HG03025 (cell line): ENCODE measurements around the gene PLA2G4A.

Experiments
- ATAC-seq: cut with Tn5 transposase; IDR thresholded peaks from one replicate; pipeline ENCODE4 v1.9.1; 2021; ENCODE audit warnings: mild to moderate bottlenecking, moderate library complexity; ENCODE audit not compliant: unreplicated experiment, low FRiP score

Gene PLA2G4A

DNA sequence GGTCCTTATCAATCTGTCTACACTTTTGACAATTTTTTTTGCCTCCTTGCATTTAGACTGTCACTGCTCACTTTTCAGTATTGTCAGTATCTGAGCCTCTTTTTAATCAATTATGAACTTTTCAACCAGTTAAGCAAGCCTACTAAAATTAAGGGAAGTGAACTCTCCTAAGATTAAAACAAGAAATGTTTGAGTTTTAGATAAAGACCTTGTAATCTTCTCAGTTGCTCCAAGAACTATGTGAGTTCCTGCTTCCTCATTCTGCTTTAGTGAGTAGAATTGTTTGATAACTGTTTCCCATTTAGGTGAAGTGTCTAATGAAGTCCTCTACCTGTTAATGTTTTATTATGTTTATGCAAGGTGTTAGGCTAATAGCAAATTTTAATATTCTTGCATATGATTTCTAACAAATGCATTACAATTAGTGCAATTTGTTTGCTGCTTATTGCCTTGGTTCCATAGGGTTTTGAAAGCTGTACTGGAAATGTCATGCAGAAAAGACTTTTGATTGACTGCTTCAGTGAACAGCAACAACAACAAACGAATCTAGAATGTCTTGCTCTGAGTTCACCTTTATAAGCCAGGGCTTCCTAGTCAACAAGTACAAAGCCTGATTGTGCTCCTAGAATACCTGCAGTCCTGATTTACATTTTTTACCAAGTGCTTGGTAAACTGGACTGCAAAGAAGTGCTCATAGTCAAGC is 40.9 kb downstream of the PLA2G4A start:
- peak; percentile 41 for ATAC-seq

DNA sequence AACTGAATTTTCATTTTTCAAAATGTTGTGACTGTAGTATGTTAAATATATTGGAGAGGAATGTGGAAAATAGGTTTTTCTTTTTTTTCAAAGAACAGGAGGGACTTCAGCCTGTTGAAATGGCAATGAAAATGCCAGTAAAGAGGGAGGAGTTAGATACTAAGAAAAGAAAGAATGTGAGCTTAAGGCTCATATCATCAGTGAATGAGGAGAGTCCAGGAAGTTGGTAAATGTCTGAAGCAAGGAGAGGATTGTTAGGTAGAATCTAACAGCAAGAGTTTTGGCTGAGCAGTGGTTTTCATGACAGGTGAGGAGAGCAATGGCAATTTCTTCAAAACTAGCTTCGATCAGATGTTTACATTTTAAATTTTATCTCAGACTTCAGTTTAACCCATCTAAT is 43.0 kb downstream of the PLA2G4A start:
- ATAC-seq: no peak

DNA sequence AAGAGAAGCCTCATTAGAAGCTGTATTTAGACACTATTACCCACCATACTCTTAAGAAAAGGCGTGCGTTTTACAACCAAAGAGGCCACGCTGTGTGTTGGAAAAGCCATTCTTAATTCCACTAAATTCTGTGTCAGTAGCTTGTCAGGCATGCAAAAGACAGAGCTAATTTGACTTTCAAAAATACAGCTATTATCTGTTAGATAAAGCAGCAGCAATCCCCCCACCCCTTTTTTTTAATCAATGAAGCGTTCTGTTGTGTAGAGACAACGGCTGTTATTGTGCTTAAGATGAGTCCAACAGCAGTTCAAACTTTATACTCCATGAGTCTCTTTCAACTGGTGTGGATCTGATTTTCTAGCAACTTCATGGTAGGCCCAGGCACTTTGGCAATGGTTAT is 43.5 kb downstream of the PLA2G4A start:
- no peak for ATAC-seq

DNA sequence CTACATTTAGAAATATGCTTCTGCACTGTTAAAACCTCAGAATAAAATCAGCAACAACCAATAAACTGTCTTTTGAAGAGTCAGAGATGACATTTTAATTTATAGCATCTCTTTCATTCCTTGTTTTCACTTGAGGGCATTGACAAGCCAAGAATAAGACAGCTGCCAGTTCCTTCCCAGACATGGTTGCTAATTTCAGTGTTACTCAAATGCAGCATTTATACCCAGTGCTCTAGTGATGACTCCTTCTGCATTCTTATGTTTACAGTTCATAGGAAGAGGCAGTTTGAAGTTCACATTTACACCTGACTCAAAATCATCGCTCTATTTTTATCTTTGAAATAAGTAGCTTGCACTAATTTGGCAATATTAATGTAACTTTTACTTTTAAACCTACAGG is 44.9 kb downstream of the PLA2G4A start:
- no peak for ATAC-seq

DNA sequence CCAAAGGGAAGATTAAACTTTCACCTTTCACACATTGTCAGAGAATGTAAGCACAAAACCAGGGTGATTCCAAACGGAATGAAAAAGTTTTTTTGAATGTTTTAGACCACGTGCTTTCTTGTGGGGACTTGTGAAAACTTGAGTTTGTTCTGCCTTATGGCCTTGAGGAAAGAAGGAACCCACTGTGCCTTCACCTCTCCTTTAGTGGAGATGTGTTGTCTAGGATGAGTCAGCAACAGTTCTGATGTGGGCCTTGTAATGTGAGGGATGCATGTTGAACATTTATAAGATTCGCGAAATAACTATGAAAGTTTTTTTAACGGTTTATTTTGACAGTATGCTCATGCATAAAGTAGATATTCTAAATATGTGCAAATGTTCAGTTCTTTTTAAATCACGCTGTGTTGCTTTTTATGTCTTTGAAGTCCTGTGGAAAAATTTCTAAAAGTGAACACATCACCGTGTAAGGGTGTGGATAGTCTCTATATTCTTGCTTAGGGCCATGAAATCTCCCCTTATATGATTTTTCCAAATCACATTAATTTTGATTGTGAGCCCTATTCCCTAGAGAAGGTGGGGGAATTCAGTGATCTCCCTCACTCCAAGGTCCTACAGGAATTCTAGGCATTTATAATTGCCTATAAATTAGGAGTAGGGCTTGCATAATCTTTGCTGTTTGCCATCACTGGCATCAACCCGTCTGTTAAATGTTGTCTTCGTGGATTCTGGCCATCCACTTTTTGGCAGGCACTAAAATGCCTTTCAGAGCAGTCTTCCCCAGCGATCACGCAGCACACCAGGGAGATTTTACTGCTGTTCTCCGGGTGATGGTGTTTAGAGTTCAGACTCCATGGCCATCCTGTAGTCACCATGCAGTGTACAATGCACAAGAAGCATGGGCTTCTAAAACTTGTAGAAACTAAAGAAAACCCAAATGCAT is 47.4 kb downstream of the PLA2G4A start:
- ATAC-seq: no peak

DNA sequence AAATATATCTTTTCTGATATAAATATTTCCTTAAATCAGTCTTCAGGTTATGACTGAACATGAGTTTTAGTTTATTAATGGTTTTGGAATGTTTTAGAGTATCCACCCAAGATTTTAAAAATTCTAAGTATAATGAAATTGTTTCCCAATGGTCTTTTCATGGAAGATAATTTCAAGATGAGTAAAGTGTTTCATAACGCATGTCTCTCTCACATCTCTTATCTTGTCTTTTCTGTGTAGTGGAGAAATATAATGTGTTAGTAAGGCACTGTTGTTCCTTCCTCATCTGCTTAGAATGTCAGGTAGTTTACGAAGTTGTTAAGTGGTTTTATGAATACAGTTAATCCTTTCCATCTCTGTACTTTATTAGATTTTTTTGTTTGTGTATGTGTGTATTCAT is 49.6 kb downstream of the PLA2G4A start:
- ATAC-seq: no peak

DNA sequence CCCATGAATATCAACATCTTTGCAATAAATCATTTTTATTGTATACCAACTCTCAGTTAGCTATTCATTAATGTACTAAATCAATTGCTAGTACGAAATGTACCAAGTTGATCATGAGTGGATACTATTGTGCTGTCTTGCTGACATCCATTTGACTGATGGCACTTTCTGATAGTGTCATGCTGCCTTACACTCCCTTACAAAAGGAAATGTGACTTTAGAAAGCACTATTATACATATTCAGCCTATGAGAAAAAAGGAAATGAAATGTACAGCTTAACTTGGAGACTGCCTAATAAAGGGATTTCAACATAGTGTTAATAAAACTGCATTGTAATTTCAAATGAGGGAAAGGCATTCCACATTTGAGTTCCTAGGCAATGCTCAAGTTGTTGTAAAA is 52.2 kb downstream of the PLA2G4A start:
- no peak for ATAC-seq

DNA sequence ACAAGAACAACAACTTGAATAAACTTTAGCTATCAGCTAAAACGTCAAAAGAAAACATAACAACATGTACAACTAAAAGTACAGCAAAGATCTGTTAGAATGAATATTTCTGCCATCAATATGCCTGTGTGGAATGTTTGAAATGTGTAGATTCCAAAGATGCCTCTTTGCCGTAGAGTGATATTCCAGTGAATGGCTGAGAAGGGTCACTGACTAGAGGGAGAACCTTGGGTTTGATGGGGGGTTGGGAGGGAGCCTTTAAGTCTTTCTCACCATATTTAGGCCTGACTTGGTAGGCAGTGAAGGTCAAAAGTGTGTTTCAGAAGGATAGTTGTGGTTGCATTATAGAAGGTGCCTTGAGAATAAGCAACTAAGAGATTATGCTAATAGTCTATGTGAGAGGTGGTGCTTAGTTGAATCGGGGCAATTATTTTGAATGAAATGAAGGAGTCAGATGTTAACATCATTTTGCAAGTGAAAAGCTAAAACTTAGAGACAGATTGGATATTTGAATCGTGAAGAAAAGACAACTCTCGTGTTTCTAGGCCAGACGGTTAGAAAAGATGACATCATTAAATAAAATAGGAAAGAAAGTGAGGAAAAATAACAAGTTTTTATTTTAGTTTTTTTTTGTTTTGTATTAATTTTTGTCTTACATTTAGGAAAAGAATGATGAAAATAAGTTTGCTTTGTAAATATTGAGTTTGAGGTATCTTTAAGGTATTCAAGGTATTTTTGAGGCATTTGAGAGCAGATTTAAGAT is 53.8 kb downstream of the PLA2G4A start:
- ATAC-seq: no peak

DNA sequence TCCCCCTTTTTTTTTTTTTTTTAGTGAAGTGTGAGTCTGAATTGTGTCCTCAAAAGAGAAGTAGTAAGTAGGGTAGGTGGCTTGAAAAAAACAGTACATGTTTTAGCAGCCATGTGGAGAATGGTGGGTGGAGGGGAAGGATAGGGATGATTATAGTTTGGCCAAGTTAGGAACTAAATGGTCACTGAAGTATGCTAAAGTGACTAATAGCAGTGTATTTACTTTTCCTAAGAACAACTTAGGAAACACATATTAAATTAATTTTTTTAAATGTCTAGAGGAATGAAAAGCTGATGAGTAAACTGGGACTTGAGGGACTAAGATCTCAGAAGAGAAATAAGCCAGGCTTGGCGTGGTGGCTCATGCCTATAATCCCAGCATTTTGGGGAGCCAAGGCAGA is 55.5 kb downstream of the PLA2G4A start:
- ATAC-seq: no peak

DNA sequence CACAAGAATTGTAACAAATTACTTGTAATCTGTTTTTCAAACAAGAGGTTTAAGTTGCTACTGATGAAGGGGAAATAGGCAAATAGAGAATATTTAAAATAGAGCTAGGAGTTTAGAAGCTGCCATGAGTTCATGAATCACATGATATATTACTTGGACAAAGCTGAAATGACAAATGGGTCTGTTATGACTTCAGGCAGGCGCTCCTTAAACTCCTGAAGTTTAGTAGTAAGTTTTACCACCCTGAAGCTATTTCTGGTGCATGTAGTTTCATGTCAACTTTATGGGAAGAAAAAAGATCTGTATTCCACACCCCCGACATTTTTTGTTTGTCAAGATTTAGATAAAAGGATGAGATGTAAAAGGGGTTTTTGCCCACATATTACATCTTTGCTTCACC is 58.5 kb downstream of the PLA2G4A start:
- no peak for ATAC-seq

DNA sequence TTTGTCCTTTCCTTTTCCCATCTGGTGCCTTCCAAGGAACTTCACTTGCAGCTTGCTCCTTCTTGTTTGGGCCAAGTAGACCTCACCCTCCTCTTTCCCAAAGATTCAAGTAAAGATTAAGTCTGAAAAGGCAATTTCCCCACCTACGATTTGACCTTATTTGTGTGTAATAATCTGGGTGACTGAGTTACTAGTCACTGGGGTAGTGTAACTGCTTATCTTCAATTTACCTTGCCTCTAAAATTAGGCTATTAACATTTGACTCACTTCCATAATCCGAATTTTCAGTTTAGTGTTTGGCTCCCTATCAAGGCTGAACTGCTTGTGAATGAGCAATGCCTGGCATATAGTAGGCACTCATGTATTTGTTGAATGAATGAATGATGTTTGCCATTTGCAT is 59.6 kb downstream of the PLA2G4A start:
- no peak for ATAC-seq

DNA sequence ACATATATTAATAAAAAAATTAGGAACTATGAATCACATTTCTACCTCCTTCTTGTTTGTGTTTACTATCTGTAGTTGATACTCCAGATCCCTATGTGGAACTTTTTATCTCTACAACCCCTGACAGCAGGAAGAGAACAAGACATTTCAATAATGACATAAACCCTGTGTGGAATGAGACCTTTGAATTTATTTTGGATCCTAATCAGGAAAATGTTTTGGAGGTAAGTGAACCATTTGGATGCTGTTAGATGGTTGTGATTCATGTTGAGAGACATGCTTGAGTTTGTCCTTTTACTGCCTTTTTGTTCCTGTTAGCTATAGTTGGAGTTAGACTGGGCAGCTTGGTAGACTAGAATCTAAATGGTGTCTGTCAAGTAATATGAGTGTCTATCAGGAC is 64.2 kb downstream of the PLA2G4A start:
- ATAC-seq: no peak

DNA sequence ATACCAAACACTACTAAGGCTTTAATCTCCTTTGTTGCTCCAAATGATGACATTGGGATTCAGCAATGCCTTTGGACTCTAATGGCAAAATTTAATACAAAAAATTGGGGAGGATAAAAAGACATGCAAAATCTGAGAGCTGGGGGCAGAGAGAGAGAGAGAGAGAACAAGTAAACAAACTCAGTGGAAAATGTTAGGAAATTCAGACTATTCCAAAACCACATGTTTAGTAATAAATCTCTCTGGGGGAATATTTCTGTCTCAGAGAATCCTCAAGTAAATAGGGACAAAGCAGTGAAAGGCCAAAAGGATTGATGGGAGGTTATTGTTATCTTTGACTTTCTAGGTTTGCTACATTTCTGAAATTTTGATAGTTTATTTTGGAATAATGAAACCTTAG is 65.7 kb downstream of the PLA2G4A start:
- no peak for ATAC-seq

DNA sequence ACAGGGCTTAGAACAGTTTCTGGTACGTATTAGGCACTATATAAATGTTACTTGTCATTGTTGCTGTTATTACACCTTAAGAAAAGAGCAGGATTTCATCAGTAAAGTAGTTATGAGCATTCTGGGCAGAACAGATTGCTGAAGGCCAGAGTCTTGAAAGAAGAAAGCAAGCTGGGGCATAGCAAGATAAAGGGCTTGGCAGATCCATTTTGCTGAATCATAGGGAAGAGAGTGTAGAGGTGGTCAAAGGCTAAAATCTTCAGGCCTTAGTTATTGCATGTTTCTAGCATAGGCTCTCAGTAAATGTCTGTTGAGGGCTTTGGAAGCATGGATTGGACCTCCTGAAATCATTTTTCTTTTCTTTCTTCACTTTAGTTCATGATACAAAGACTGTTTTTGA is 67.5 kb downstream of the PLA2G4A start:
- no peak for ATAC-seq

DNA sequence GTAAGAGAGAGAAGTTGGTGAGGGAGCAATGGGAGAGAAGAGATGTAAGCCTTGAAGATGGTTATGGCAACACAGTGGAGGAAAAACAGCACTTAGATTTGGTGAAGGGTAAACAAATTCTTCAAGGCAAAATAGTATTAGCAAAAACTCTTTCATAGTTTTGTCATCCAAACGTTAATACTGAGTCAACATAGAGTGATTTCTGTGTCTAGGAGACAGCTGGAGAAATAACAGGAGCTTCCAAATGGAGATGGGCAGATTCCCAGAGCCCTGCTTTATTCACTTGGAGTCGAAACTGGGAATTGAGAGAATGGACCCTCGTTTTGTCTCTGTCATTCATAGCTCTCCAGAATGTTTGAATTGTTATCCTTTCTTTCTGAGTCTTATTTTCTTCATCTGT is 68.3 kb downstream of the PLA2G4A start:
- ATAC-seq: no peak

DNA sequence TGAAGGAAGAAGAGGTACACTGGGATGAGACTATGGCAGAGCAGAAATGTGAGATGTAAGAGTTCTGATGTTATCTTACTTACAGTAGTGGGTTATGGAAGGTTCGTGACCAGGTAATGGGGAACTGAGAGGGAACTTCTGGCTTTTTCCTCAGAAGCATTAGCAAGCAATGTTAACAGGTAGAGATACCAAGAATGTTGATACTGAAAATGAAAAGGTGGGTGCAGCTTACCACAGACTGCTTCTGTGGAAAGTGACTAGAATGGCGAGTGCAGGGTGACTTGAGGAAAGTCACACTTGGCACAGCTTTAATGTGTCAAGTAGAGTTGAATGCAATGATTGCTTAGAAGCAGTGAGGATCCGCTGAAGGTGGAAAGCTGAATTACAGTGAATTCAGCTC is 70.8 kb downstream of the PLA2G4A start:
- ATAC-seq: peak; percentile 98

DNA sequence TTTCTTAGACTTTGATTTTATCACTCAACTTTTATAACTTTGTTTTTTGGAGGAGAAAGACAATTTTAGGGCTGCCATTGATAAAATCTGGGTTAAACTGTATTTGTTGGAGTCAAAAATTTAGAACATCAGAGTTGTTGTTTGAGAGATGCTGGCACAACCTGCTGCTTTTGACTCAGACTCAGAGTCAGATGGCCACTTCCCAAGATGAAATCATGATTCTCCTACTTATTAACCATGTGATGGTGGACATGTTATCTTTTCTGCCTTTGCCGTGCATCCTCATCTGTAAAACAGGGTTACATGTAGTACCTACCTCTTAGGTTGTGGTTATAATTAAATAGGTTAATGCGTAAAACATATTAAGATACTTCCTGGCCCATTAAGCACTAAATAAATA is 71.2 kb downstream of the PLA2G4A start:
- ATAC-seq: no peak

DNA sequence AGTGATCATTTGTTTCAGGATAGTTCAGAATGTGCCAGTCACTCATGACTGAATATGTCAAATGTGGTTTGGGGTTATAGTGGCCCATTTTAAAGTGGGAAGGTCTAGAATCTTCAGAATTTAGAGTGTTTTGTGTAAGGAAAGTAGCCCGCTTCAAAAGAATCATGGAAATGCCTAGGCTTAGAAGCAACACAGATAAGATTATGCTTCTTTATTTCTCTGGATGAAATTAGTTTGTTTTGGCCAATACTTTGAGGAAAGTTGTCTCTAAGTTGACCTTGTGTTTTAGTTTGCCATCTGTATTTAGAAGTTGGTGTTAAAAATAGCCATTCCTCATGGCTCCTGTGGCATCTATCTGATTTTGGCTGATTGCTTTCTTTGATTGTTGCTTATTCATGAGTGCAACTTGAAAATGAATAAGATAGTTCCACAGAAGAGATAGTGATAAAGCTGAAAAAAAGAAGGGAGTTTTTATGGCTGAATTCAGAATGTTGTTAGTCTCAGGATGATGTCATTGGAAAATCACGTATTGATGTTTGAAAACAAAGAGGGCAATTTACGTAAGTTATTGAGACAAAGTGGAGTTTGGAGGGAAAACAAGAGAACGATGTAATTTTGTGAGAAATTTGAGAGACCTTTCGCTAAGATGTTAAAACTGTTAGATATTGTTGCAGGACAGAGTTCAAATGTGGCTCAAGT is 71.9 kb downstream of the PLA2G4A start:
- no peak for ATAC-seq

DNA sequence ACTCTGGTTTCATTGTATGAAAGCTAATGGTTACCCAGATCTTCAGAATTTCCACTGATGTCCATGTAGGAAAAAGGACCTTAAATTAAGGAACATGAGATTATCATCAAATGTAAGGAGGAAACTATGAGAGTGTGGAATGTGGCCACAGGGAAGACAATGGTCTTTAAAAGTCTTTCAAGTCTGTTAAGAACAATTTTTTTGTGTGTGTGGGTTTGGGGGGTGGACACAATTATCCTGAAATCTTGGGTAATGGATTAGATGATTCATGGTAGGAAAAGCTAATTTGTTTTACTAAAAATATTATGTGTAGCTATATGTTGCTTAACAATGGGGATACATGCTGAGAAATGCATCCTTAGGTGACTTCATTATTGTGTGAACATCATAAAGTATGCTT is 72.9 kb downstream of the PLA2G4A start:
- no peak for ATAC-seq

DNA sequence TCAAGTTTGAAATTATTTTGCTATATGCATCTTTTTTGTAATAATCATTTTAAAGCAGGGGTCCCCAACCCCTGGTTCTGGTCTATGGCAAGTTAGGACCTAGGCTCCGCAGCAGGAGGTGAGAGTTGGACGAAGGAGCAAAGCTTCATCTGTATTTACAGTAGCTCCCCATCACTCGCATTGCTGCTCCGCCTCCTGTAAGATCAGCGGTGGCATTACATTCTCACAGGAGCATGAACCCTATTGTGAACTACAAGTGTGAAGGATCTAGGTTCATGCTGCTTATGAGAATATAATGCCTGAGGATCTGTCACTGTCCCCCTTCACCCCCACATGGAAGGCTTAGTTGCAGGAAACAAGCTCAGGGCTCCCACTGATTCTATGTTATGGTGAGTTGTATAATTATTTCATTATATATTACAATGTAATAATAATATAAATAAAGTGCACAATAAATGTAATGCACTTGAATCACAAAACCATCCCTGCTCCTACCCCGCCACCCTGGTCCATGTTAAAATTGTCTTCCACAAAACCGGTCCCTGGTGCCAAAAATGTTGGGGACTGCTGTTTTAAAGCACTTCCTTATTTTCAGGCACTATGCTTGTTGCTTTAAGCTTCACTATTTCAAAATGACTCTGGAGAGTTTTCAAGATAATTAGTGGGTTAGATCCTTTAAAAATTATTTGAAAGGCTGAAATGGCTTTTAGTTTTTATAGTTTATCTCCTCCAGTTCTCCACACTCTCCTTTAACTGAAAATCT is 74.8 kb downstream of the PLA2G4A start:
- no peak for ATAC-seq
